AG08396 (cell line): ENCODE data around the gene ANKH.
"Not testable (repeated sequence)": the region's sequence is repeated elsewhere in the genome, so short reads cannot be mapped to it uniquely, and the experiment has no call there.

Source experiments
- DNase-seq: peaks from one replicate; pipeline ENCODE4 v3.0.0; 2012; ENCODE audit warnings: low spot score, mixed read lengths

ANKH gene

GRCh38 chr5:14882658-14883580 lies 11.3 kb upstream of the ANKH start:
- DNase-seq: no peak

GRCh38 chr5:14881826-14882225 lies 10.2 kb upstream of the ANKH start:
- DNase-seq: no peak

GRCh38 chr5:14880688-14881087 lies 9.1 kb upstream of the ANKH start:
- no peak for DNase-seq

GRCh38 chr5:14879937-14880589 lies 8.5 kb upstream of the ANKH start:
- DNase-seq: no peak

- DNase-seq: no peak
Observed at GRCh38 chr5:14879393-14879792, 7.8 kb upstream of the ANKH start.

- DNase-seq: not testable (repeated sequence)
Observed at GRCh38 chr5:14878192-14878591, 6.6 kb upstream of the ANKH start.

GRCh38 chr5:14876095-14876494 lies 4.5 kb upstream of the ANKH start:
- DNase-seq: no peak

GRCh38 chr5:14873790-14874189 lies 2.2 kb upstream of the ANKH start:
- no peak for DNase-seq

GRCh38 chr5:14873093-14873492 lies 1.5 kb upstream of the ANKH start:
- DNase-seq: no peak

- peak; percentile 71 for DNase-seq
Observed at GRCh38 chr5:14872070-14872989, 752 bp upstream of the ANKH start.

- peak; percentile 24 for DNase-seq
Observed at GRCh38 chr5:14870337-14871213, 1.0 kb downstream of the ANKH start.

- DNase-seq: no peak
Observed at GRCh38 chr5:14869668-14870164, 1.9 kb downstream of the ANKH start.

- DNase-seq: no peak
Observed at GRCh38 chr5:14869233-14869632, 2.3 kb downstream of the ANKH start.

GRCh38 chr5:14868771-14869170 lies 2.8 kb downstream of the ANKH start:
- no peak for DNase-seq

GRCh38 chr5:14864181-14864812 lies 7.3 kb downstream of the ANKH start:
- no peak for DNase-seq

- no peak for DNase-seq
Observed at GRCh38 chr5:14863105-14863504, 8.5 kb downstream of the ANKH start.

- no peak for DNase-seq
Observed at GRCh38 chr5:14861123-14861765, 10.3 kb downstream of the ANKH start.

GRCh38 chr5:14859980-14860379 lies 11.6 kb downstream of the ANKH start:
- DNase-seq: no peak

- no peak for DNase-seq
Observed at GRCh38 chr5:14859150-14859549, 12.4 kb downstream of the ANKH start.

GRCh38 chr5:14855366-14855765 lies 16.2 kb downstream of the ANKH start:
- no peak for DNase-seq
